GM12801 (cell line): Measurements from ENCODE around the gene INO80D.

Source experiments
- TF ChIP-seq, protein P1 (sequence below): IDR thresholded peaks from one replicate; pipeline ENCODE4 v1.5.1; 2011; ENCODE audit warnings: control low read depth; ENCODE audit not compliant: insufficient read length; ENCODE audit errors: extremely low read depth

Gene INO80D

GRCh38 chr2:205970348-205970747 lies 115.6 kb downstream of the INO80D start:
- TF ChIP-seq, protein P1, sequence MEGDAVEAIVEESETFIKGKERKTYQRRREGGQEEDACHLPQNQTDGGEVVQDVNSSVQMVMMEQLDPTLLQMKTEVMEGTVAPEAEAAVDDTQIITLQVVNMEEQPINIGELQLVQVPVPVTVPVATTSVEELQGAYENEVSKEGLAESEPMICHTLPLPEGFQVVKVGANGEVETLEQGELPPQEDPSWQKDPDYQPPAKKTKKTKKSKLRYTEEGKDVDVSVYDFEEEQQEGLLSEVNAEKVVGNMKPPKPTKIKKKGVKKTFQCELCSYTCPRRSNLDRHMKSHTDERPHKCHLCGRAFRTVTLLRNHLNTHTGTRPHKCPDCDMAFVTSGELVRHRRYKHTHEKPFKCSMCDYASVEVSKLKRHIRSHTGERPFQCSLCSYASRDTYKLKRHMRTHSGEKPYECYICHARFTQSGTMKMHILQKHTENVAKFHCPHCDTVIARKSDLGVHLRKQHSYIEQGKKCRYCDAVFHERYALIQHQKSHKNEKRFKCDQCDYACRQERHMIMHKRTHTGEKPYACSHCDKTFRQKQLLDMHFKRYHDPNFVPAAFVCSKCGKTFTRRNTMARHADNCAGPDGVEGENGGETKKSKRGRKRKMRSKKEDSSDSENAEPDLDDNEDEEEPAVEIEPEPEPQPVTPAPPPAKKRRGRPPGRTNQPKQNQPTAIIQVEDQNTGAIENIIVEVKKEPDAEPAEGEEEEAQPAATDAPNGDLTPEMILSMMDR = no peak

GRCh38 chr2:205969584-205969983 lies 116.4 kb downstream of the INO80D start:
- TF ChIP-seq, protein P1 = no peak

DNA sequence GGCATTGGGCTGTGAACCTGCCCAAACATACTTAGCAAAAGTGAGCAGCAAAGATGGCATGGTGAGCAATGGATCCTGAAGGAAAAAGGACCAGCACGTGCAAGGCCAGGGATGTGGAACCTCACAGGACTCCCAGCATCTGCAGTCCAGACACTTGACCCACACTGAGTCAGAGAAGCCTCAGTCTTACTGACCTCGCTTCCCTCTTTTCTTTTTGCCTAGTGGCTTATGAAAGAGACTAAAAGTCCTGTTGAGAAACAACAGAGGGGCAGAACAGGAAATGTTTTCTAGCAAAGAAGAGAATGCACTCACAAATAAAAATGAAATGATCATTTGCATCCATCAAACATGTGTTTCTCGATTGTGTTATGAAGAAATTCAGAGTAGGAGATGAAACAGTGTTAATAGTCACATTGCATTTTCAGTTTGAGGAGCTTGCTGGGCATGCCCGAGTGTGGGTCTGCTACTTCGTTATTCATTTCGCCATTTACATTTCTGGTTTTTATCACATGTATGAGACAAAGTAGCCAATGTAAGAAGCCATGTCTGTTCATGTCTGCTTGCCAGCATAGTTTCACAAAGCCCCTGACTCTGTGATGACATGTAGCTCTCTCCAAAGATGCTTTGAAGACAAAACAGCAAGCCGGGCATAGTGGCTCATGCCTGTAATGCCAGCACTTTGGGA lies 118.4 kb downstream of the INO80D start:
- TF ChIP-seq, protein P1 = no peak

- TF ChIP-seq, protein P1 = no peak
Measured at GRCh38 chr2:205965707-205966106, 120.3 kb downstream of the INO80D start.

GRCh38 chr2:205964111-205964761 lies 121.7 kb downstream of the INO80D start:
- TF ChIP-seq, protein P1 = no peak

DNA sequence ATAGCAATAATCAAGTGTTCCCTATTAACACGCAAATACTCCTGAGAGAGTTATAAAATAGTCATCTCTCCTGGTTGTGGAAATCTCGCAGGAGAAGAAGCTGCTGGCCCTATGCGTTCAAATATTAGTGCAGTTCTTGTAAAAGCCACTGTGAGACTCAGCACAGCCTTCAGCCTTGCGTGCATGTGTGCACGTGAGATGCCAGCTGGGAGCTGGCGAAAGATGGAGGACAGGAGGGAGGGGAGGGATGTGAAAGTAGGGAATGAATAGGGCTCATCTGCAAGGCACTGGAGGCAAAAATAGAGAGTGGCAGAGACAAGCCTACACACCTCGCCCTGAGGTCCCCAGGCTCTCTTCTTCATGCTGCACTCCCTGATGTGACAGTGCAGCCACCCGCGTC lies 126.5 kb downstream of the INO80D start:
- TF ChIP-seq, protein P1 = no peak

- TF ChIP-seq, protein P1 = no peak
Measured at GRCh38 chr2:205957452-205958154, 128.4 kb downstream of the INO80D start.
